ENCODE data around the gene COL21A1.

- TF ChIP-seq, protein P1, sequence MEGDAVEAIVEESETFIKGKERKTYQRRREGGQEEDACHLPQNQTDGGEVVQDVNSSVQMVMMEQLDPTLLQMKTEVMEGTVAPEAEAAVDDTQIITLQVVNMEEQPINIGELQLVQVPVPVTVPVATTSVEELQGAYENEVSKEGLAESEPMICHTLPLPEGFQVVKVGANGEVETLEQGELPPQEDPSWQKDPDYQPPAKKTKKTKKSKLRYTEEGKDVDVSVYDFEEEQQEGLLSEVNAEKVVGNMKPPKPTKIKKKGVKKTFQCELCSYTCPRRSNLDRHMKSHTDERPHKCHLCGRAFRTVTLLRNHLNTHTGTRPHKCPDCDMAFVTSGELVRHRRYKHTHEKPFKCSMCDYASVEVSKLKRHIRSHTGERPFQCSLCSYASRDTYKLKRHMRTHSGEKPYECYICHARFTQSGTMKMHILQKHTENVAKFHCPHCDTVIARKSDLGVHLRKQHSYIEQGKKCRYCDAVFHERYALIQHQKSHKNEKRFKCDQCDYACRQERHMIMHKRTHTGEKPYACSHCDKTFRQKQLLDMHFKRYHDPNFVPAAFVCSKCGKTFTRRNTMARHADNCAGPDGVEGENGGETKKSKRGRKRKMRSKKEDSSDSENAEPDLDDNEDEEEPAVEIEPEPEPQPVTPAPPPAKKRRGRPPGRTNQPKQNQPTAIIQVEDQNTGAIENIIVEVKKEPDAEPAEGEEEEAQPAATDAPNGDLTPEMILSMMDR (conservative IDR thresholded peaks at IDR 0.05; ENCODE audit: low read length) = no peak
- no peak for TF ChIP-seq EZH2phosphoT487 (IDR thresholded peaks at IDR 0.05; ENCODE audit: borderline replicate concordance, low read depth, low read length)
Measured at GRCh38 chr6:56048601-56049000, 198.8 kb downstream of the COL21A1 start.
